Tongue (tissue), 2 donors: ENCODE measurements around the gene ADGRD1. TPM values are rescaled to one million over a fixed set of nuclear protein-coding genes. Genes with fewer than 3 reads are reported as not detected.
"Not testable (repeated sequence)": the region's sequence is repeated elsewhere in the genome, so short reads cannot be mapped to it uniquely, and the experiment has no call there.

Experiments used
- DNase-seq: peaks from one replicate; pipeline ENCODE4 v3.0.0-alpha.2; 2015
- total RNA-seq: library from RNA; depleted of rRNA; stranded (reverse); fragments of >200 nt; gene quantifications from one replicate; pipeline ENCODE4 v1.2.3, GENCODE V29; 2014

The ADGRD1 gene
- total RNA-seq, 1 donor from 2014 or later = 16.4 TPM

DNA sequence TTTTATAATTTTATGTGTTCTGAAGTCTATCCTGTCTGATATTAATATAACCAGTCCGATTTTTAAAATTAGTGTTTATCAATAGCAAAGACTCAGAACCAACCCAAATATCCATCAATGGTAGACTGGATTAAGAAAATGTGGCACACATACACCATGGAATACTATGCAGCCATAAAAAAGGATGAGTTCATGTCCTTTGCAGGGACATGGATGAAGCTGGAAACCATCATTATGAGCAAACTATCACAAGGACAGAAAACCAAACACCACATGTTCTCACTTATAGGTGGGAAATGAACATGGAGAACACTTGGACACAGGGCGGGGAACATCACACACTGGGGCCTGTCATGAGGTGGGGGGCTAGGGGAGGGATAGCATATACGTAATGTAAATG is 16.2 kb upstream of the ADGRD1 start:
- not testable (repeated sequence) for DNase-seq

- no peak for DNase-seq
These were observed 15.5 kb upstream of the ADGRD1 start for GRCh38 chr12:130938186-130938585.

- DNase-seq = no peak
These were observed 8.8 kb upstream of the ADGRD1 start for GRCh38 chr12:130944878-130945277.

- no peak for DNase-seq
These were observed 7.8 kb upstream of the ADGRD1 start for GRCh38 chr12:130945786-130946492.

DNA sequence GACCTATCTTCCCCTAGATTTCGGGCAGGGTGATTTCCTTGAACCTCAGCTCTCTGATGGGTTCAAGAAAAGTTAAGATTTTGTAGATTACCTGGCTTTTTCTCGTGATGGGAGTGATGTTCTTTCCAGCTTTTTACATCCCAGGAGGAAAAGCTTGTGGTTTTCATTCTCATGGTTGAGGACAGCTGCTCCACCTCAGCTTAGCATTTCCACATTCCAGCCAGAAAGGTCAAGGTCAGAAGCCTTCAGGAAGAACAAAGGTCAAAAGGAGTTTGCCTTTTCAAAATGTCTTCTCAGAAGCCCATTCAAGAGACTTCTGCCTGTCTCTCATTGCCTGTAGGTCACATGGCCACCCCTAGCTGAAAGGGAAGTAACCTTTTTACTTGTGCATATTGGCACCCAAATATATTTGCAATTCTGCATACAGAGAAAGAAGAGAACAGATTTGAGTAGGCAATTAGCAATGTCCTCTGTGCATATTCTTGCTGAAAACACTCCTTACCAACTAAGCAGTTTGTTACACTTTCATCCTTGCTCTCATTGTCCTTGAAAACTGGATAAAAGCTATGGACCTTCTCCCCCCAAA is 6.6 kb upstream of the ADGRD1 start:
- no peak for DNase-seq

DNA sequence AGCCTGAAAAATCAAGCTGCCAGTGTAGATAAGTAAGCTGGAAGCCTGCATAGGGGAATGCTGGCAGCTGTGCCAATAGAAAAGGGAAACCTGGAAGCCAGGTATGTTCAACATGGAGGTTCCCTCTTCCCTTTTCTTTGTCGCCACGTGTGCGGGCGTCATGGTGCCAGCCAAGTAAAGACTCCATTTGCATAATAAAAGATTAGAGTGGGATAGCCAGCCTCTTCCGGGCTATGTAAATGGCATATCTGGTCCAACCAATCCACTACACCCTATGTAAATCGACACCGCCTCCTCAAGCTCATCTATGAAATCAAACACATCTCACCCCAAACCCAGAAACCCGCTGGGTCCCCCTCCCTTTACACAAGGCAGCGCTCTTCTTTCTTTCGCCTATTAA is 5.6 kb upstream of the ADGRD1 start:
- DNase-seq = no peak

GRCh38 chr12:130948751-130949150 is 5.0 kb upstream of the ADGRD1 start:
- no peak for DNase-seq

DNA sequence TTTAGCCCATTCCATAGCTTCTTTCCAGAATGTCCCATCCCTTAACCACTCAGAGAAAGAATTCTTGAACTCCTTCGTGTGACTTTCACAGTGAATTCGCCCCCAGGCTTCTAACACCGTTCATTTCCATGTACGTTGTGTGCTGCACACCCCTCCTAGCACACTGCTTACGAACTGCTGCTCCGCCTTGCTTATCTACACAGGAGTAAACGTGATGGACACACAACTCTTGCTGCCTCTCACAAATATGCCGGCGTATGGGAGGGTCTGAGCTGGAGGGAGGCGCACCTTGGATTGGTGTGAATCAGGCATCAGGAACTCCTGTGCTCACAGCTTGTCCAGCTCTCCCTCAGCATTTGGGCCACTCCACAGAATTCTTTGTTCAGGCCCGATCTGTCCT is 3.9 kb upstream of the ADGRD1 start:
- no peak for DNase-seq

DNA sequence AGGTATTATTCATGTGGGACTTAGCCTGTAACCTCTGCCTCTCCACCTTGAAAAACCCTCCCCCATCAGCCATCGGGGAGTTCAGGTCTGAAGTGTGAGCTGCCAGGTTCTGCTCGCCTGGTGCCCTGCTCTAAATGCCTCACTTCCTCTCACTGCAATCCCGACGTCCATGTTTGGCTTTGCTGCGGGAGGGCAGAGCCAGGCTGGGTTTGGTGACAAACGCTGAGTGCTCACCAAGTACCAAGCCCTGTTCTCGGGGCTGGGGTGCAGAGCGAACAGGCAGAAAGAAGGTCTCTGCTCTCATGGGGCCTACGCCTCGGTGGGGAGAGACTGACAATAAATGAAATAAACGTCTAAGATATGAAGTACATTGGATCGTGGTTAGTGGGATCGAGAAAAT is 2.1 kb upstream of the ADGRD1 start:
- DNase-seq = no peak

GRCh38 chr12:130952171-130952954 is 1.3 kb upstream of the ADGRD1 start:
- DNase-seq = no peak

DNA sequence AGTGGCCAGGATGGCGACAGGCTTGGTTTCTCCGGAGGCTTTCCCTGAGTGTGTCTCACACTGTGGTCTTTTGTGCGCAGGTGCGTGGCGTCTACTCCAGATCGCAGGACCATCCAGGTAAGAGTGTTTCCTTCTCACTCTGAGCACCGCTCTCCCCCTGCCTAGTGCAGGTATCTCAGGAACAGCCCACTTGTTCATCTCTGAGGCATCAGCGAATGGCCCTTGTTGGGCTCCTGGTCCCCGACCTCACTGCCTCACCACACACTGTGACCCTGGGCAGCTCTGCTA is 781 bp downstream of the ADGRD1 start:
- DNase-seq = no peak

DNA sequence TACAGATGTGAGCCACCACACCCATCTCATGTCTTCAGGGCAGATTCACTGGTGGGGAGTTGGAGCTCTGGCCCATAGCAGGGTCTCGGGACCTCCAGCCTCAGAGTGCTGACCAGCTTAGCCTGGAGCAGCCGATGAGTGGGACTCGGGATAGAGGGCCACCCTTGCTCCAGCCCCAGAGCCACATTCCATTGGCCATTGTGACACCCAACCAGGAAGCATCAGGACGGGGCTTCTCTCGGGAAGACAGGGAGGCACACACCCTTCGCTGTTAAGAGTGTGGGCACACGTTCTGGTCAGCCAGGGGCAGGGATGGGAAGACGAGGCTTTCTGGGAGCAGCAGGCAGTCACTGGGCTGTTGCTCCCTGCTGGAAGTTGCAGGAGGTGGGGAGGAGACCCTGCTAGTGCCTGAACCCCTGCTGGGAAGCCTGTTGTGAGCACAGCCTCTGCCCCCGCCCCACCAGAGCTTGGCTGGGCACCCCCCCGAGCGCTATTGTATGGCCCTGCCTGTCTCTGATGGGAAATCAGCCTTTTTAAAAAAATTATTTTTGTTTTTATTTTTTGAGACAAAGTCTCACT is 1.6 kb downstream of the ADGRD1 start:
- DNase-seq = no peak

DNA sequence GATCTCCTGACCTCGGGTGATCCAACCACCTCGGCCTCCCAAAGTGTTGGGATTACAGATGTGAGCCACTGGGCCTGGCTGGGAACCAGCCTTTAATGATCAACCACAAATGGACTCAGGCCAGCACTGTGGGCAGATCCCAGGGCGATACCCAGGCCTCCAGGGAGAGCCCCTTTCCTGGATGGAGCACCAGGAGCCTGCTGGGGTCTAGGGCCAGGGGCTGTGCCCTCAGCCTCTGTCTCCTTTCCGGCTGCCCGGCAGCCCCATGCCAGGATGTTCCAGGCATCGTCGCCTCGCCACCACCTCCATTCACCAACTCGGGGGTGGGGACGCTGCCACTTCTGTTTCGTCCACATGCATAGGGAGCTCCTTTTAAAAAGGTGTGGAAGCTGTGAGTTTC is 2.3 kb downstream of the ADGRD1 start:
- DNase-seq = no peak

DNA sequence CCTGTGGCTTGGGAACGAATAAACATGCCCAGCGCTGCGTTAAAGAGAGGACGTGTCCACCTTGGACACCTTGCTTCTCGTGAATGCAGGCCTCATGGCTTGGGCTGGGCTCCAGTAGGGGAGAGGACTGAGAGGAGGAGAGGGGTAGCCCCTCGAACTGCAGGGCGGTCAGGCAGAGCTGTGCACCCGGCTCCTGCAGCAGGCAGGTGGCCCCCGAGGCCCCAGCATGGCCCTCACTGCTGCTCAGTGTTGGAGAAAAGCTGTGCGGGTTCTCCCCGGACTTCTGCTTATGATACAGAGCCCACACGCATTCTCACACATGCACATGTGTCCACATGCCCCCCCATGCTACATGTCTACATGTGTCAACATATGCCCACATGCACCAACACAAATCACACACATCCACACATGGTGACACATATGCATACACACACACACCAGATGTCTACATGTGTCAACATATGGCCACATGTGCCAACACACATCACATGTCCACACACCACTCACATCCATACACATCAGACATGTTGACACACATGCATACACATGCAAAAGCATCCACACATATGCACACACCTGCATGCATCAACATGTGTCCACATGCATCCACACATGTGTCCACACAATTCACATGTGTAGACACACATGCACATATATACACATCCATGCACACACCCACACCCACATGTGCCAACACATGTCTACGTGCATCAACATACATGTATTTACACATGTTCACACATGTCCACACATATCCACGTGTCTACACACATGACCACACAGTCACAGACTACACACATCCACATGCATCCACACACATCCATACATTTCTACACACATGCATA is 3.0 kb downstream of the ADGRD1 start:
- no peak for DNase-seq

- no peak for DNase-seq
These were observed 3.6 kb downstream of the ADGRD1 start for GRCh38 chr12:130957304-130957621.

GRCh38 chr12:130958557-130959140 is 4.9 kb downstream of the ADGRD1 start:
- no peak for DNase-seq

DNA sequence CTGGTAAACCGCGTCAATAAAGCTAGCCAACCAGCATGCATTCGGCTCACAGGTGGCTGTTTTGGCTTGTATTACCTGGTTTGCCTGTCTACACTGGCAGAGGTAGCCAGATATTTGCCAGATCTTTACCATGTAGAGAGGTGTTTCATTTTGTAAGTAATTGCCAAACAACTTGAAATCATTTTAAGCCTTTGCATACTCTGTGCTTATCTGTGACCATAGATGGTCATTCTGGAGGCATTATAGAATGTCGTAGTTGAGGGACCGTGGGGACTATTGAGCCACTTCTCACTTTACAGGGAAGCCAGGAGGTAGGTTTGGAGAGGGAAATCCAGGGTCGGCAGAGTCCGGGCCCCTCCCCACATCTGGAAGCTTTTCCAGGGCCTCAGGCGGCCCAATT is 5.9 kb downstream of the ADGRD1 start:
- no peak for DNase-seq

GRCh38 chr12:130960058-130960457 is 6.4 kb downstream of the ADGRD1 start:
- DNase-seq = peak; percentile 38

DNA sequence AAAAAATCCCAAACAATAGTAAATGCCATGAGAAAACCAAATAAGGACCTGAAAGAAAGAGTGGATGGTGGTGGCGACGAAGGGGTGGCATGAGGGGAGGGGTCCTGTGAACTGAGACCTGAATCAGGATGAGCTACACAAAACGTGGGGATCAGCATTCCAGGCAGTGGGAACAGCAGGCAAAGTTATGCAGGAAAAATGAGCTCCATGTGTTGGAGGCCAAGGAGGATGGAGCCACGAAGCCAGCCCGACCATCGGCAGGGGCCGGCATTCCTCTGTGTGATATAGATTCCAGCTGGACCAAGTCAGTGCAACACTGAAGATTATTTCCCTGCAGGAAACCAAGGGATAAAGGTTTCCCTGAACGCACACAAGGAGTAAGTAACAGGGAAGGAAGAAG is 7.1 kb downstream of the ADGRD1 start:
- DNase-seq = no peak

DNA sequence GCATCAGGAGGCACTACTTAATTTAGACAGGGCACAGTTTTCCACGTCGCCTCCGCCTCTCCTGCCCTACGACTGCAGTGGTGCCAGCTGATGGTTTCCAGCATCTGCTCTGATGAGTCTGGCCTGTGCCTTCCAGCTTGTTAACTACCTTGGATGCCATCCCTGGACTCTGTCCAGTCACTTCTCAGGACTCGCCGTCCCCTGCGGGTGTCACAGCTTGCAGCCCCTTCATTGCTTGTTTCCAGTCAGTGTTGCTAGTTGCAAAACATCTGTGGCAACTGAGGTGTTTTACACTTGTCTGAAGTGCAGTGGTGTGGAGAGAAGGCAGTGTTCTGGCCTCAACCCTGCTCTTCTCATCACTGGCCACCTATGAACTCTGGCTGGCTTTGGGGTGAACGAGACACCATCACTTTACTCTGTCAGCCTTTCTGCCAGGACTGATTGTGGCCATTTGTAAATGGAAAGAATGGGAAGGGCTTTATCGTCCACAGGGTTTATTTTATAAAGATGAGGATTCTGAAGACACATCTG is 8.3 kb downstream of the ADGRD1 start:
- peak; percentile 71 for DNase-seq

DNA sequence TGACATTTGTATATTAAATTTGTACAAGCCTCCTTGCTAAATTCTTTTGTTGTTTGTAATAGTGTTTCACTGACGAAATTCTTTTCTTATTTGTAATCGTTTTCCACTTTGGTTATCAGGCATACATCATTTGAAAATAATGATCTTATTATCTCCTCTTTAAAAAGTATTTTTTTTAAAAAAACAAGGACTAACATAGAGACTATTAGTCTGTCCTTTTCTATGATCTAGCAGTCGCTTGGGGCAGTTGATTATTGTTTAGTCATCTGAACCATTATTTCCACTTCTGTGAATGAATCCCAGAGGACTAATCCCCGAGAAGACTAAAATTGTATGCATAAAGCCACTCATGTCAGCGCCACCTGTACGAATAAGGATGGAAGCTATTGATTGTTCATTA is 11.5 kb downstream of the ADGRD1 start:
- DNase-seq = no peak

- DNase-seq = no peak
These were observed 12.0 kb downstream of the ADGRD1 start for GRCh38 chr12:130965668-130966067.
